DND-41 (cell line): ENCODE measurements around the gene SIRPA.

ENCODE experiments used
- ATAC-seq: fragments of 200-7000 bp; cut with Tn5 transposase; 3 replicates; pipeline ENCODE4 v1.9.1; 2021; ENCODE audit warnings: low read depth; ENCODE audit not compliant: insufficient read depth
- DNase-seq: peaks from one replicate; pipeline ENCODE4 v3.0.0-alpha.2; 2020
- H2AFZ ChIP-seq: 2 replicates; pipeline ENCODE4 v1.6.0; 2012; ENCODE audit warnings: low read depth, low read length
- H3K27ac ChIP-seq: 2 replicates; pipeline ENCODE4 v1.5.1; 2012; ENCODE audit warnings: low read length, inconsistent platforms
- H3K27me3 ChIP-seq: fragments of 200-600 bp; sonication (generic); 2 replicates; pipeline ENCODE4 v1.6.0; 2012; ENCODE audit warnings: low read length, mild to moderate bottlenecking, inconsistent platforms; ENCODE audit not compliant: insufficient read depth, poor library complexity
- H3K36me3 ChIP-seq: 2 replicates; pipeline ENCODE4 v1.5.1; 2012; ENCODE audit warnings: low read length, inconsistent platforms; ENCODE audit not compliant: insufficient read depth
- H3K4me1 ChIP-seq: 2 replicates; pipeline ENCODE4 v1.5.1; 2012; ENCODE audit warnings: mild to moderate bottlenecking, low read length; ENCODE audit not compliant: insufficient read depth
- H3K4me2 ChIP-seq: 2 replicates; pipeline ENCODE4 v1.6.0; 2012; ENCODE audit warnings: mild to moderate bottlenecking, moderate library complexity, low read length, inconsistent platforms; ENCODE audit not compliant: insufficient read depth
- H3K4me3 ChIP-seq, 2 experiments: fragments of 200-600 bp in 1 of 2; shearing (Covaris generic) in 1 of 2; 2 replicates each; pipeline ENCODE4 v1.5.1; 2012 to 2016; ENCODE audit warnings: inconsistent platforms in 2 of 2, low read length in 2 of 2, mild to moderate bottlenecking in 2 of 2, low read depth in 1 of 2, moderate library complexity in 1 of 2
- H3K79me2 ChIP-seq: 2 replicates; pipeline ENCODE4 v1.6.0; 2012; ENCODE audit warnings: low read length, inconsistent platforms; ENCODE audit not compliant: insufficient read depth
- H3K9ac ChIP-seq: 2 replicates; pipeline ENCODE4 v1.6.0; 2012; ENCODE audit warnings: low read depth, mild to moderate bottlenecking, inconsistent platforms, low read length, moderate library complexity
- H3K9me3 ChIP-seq: 2 replicates; pipeline ENCODE4 v1.5.1; 2012; ENCODE audit warnings: low read length, moderate library complexity, mild to moderate bottlenecking, inconsistent platforms; ENCODE audit not compliant: insufficient read depth, severe bottlenecking
- H4K20me1 ChIP-seq: 2 replicates; pipeline ENCODE4 v1.6.0; 2012; ENCODE audit warnings: low read length; ENCODE audit not compliant: insufficient read depth
- CTCF ChIP-seq: IDR thresholded peaks from 2 replicates; pipeline ENCODE4 v1.5.1; 2012; ENCODE audit warnings: borderline replicate concordance, low read length, moderate library complexity, mild to moderate bottlenecking; ENCODE audit not compliant: poor library complexity, severe bottlenecking; ENCODE audit errors: extremely low read depth
- EZH2 ChIP-seq: IDR thresholded peaks from 3 replicates; pipeline ENCODE4 v1.6.1; 2012; ENCODE audit warnings: borderline replicate concordance, low read depth, mild to moderate bottlenecking, moderate library complexity, low read length, inconsistent platforms; ENCODE audit not compliant: severe bottlenecking

The SIRPA gene

GRCh38 chr20:1946442-1946761 lies 51.2 kb downstream of the SIRPA start:
- Histone ChIP-seq H4K20me1 (no peaks in the 10 kb centered on the region; the same call in 1 of the 2 replicates), H2AFZ (no peak overlapping the region), H3K4me2 (no peak overlapping the region), H3K9ac (no peak overlapping the region), H3K27me3 (peaks cover 39% of the 10 kb centered on the region), H3K27ac (no peak overlapping the region), H3K4me3 (no peak overlapping the region), H3K36me3 (no peaks in the 10 kb centered on the region), H3K9me3 (no peaks in the 10 kb centered on the region), H3K4me1 (no peaks in the 10 kb centered on the region), H3K79me2 (no peaks in the 10 kb centered on the region)
- no peak for DNase-seq
- TF ChIP-seq EZH2 = no peak
- TF ChIP-seq CTCF = no peak
- ATAC-seq = no peak

GRCh38 chr20:1946762-1947534 lies 51.7 kb downstream of the SIRPA start:
- Histone ChIP-seq H3K4me1 (no peaks in the 10 kb centered on the region), H3K27me3 (peaks cover 41% of the 10 kb centered on the region), H3K4me2 (no peak overlapping the region), H2AFZ (no peak overlapping the region), H3K27ac (no peak overlapping the region), H3K9me3 (no peaks in the 10 kb centered on the region), H3K9ac (no peak overlapping the region), H3K36me3 (no peaks in the 10 kb centered on the region), H4K20me1 (no peaks in the 10 kb centered on the region; the same call in 1 of the 2 replicates), H3K4me3 (no peak overlapping the region), H3K79me2 (no peaks in the 10 kb centered on the region)
- TF ChIP-seq CTCF (no peak), EZH2 (no peak)
- no peak for DNase-seq
- no peak for ATAC-seq

GRCh38 chr20:1947535-1947846 lies 52.3 kb downstream of the SIRPA start:
- H4K20me1 ChIP-seq = no peaks in the 10 kb centered on the region; the same call in 1 of the 2 replicates
- TF ChIP-seq EZH2 (no peak), CTCF (no peak)
- ATAC-seq = no peak
- H3K4me1 ChIP-seq = no peaks in the 10 kb centered on the region
- peaks cover 36% of the 10 kb centered on the region for H3K27me3 ChIP-seq
- no peak overlapping the region for H3K4me2 ChIP-seq
- H3K27ac ChIP-seq = no peak overlapping the region
- no peak overlapping the region for H3K9ac ChIP-seq
- DNase-seq = no peak
- H2AFZ ChIP-seq = no peak overlapping the region
- no peaks in the 10 kb centered on the region for H3K79me2 ChIP-seq
- H3K4me3 ChIP-seq = no peak overlapping the region
- no peaks in the 10 kb centered on the region for H3K36me3 ChIP-seq
- H3K9me3 ChIP-seq = no peaks in the 10 kb centered on the region
